Stimulated activated CD4-positive, alpha-beta T cell treated with anti-CD3 and anti-CD28 coated beads, TNF-alpha, amount 100 ng/mL, for 1 hour (primary cell): Measurements from ENCODE around the gene DDX39B.
"Not testable (repeated sequence)": the region's sequence is repeated elsewhere in the genome, so short reads cannot be mapped to it uniquely, and the experiment has no call there.

ENCODE experiments used
- DNase-seq, 3 donors: peaks; one replicate each; pipeline ENCODE4 v3.0.0-alpha.2; 2020; ENCODE audit warnings: low read depth in 3 of 3, low spot score in 1 of 3

DDX39B gene

GRCh38 chr6:31487674-31488073 lies 54.1 kb downstream of the DDX39B start:
- DNase-seq = not testable (repeated sequence)

- not testable (repeated sequence) for DNase-seq
These were observed 55.6 kb downstream of the DDX39B start for GRCh38 chr6:31486065-31486837.

- DNase-seq = no peak
These were observed 56.7 kb downstream of the DDX39B start for GRCh38 chr6:31485055-31485454.

- DNase-seq = no peak
These were observed 58.4 kb downstream of the DDX39B start for GRCh38 chr6:31483392-31483791.

- no peak for DNase-seq
These were observed 61.2 kb downstream of the DDX39B start for GRCh38 chr6:31480574-31480973.
